Suppressor macrophage treated with lipopolysaccharide for 4 hours (primary cell): Measurements from ENCODE around the gene CPED1.
"Not testable (repeated sequence)": the region's sequence is repeated elsewhere in the genome, so short reads cannot be mapped to it uniquely, and the experiment has no call there.

Source experiments
- DNase-seq: peaks from one replicate; pipeline ENCODE4 v3.0.0-alpha.2; 2020

The CPED1 gene

GRCh38 chr7:121300685-121301420 is 312.3 kb downstream of the CPED1 start:
- no peak for DNase-seq

GRCh38 chr7:121301446-121302213 is 313.1 kb downstream of the CPED1 start:
- DNase-seq = no peak

GRCh38 chr7:121302214-121302745 is 313.8 kb downstream of the CPED1 start:
- DNase-seq = no peak

GRCh38 chr7:121303422-121304101 is 315.1 kb downstream of the CPED1 start:
- no peak for DNase-seq

GRCh38 chr7:121304102-121304658 is 315.7 kb downstream of the CPED1 start:
- DNase-seq = no peak

GRCh38 chr7:121305109-121305508 is 316.6 kb downstream of the CPED1 start:
- DNase-seq = no peak

- DNase-seq = no peak
Observed at GRCh38 chr7:121306565-121306964, 318.1 kb downstream of the CPED1 start.

- DNase-seq = no peak
Observed at GRCh38 chr7:121307021-121307574, 318.6 kb downstream of the CPED1 start.

GRCh38 chr7:121313220-121313792 is 324.8 kb downstream of the CPED1 start:
- DNase-seq = no peak

GRCh38 chr7:121313793-121314676 is 325.5 kb downstream of the CPED1 start:
- DNase-seq = no peak

GRCh38 chr7:121315170-121315569 is 326.7 kb downstream of the CPED1 start:
- not testable (repeated sequence) for DNase-seq

GRCh38 chr7:121322460-121322859 is 333.9 kb downstream of the CPED1 start:
- no peak for DNase-seq

- no peak for DNase-seq
Observed at GRCh38 chr7:121323515-121324302, 335.2 kb downstream of the CPED1 start.

GRCh38 chr7:121327671-121328070 is 339.2 kb downstream of the CPED1 start:
- no peak for DNase-seq

GRCh38 chr7:121328508-121329190 is 340.1 kb downstream of the CPED1 start, which contains the start of gene WNT16:
TSS of gene WNT16 (plus strand) at chr7:121329000. CDS start at chr7:121329293, 293 bp downstream.
- no peak for DNase-seq

GRCh38 chr7:121329191-121330052 is 340.9 kb downstream of the CPED1 start:
- no peak for DNase-seq

GRCh38 chr7:121330053-121330833 is 341.7 kb downstream of the CPED1 start:
- DNase-seq = no peak

GRCh38 chr7:121331048-121331447 is 342.5 kb downstream of the CPED1 start:
- no peak for DNase-seq
